K562 (cell line): ENCODE data around the gene RNF181. TPM values are rescaled to one million over a fixed set of nuclear protein-coding genes. Genes with fewer than 3 reads are reported as not detected.

Experiments used
- ATF6 ChIP-seq: sonication (generic); formaldehyde crosslinking; IDR thresholded peaks from 2 replicates; pipeline ENCODE4 v1.4.0; 2020; ENCODE audit warnings: mild to moderate bottlenecking, missing genetic modification reagents
- GABPA ChIP-seq: fragments of 200-800 bp; sonication (Bioruptor generic); conservative IDR thresholded peaks from 2 replicates; pipeline ENCODE4 v1.6.1; 2016; ENCODE audit warnings: low read depth, missing genetic modification characterization, missing compliant biosample characterization
- RAD21 ChIP-seq, 2 experiments: fragments of 250-450 bp in 1 of 2; fragments of 450-650 bp in 1 of 2; sonication (Bioruptor Pico) in 1 of 2; formaldehyde crosslinking in 1 of 2; IDR thresholded peaks in 1 of 2; conservative IDR thresholded peaks in 1 of 2; 2 replicates each; pipeline versions ENCODE4 v1.4.0 to v1.8.0; 2020 to 2022; ENCODE audit warnings: mild to moderate bottlenecking in 2 of 2, moderate library complexity in 1 of 2
- RFX1 ChIP-seq: fragments of 450-650 bp; IDR thresholded peaks from 2 replicates; pipeline ENCODE4 v1.6.1; 2016; ENCODE audit warnings: mild to moderate bottlenecking, moderate library complexity
- SNIP1 ChIP-seq: fragments of 450-650 bp; IDR thresholded peaks from 2 replicates; pipeline ENCODE4 v1.7.1; 2017; ENCODE audit warnings: low read depth, mild to moderate bottlenecking
- SRF ChIP-seq, 2 experiments: fragments of 250-450, 450-650 bp in 1 of 2; sonication (Bioruptor Pico) in 1 of 2; sonication (generic) in 1 of 2; formaldehyde crosslinking; IDR thresholded peaks; 2 replicates each; pipeline versions ENCODE4 v1.5.0 to v1.5.1; 2020 to 2022; ENCODE audit warnings: mild to moderate bottlenecking in 1 of 2, missing genetic modification reagents in 1 of 2
- STAT5B ChIP-seq: fragments of 250-450 bp; sonication (Bioruptor Pico); IDR thresholded peaks from 2 replicates; pipeline ENCODE4 v1.8.0; 2021; ENCODE audit warnings: mild to moderate bottlenecking, inconsistent platforms
- TEAD1 ChIP-seq, 2 experiments: fragments of 450-650 bp in 1 of 2; sonication (generic) in 1 of 2; formaldehyde crosslinking; IDR thresholded peaks; 2 replicates each; pipeline versions ENCODE4 v1.4.0 to v1.8.0; 2020 to 2022; ENCODE audit warnings: mild to moderate bottlenecking in 2 of 2, missing genetic modification reagents in 1 of 2
- TOE1 ChIP-seq, 2 experiments: fragments of 450-650 bp in 1 of 2; sonication (generic) in 1 of 2; formaldehyde crosslinking in 1 of 2; IDR thresholded peaks; 2 replicates each; pipeline versions ENCODE4 v1.7.1 to v1.8.0; 2016 to 2022; ENCODE audit warnings: borderline replicate concordance in 2 of 2, mild to moderate bottlenecking in 2 of 2, antibody characterized with exemption in 1 of 2, inconsistent platforms in 1 of 2, low read depth in 1 of 2, missing genetic modification reagents in 1 of 2, moderate library complexity in 1 of 2
- ZBTB40 ChIP-seq, 2 experiments: fragments of 450-650 bp in 1 of 2; sonication (generic) in 1 of 2; formaldehyde crosslinking in 1 of 2; IDR thresholded peaks; 2 replicates each; pipeline versions ENCODE4 v1.7.1 to v1.9.0; 2016 to 2022; ENCODE audit warnings: inconsistent platforms in 1 of 2, mild to moderate bottlenecking in 1 of 2, missing genetic modification reagents in 1 of 2
- ZNF586 ChIP-seq: fragments of 450-650 bp; formaldehyde crosslinking; conservative IDR thresholded peaks from 2 replicates; pipeline ENCODE4 v1.4.0; 2020; ENCODE audit warnings: mild to moderate bottlenecking, moderate library complexity
- ZSCAN32 ChIP-seq: fragments of 450-650 bp; formaldehyde crosslinking; IDR thresholded peaks from 2 replicates; pipeline ENCODE4 v1.4.0; 2020; ENCODE audit warnings: mild to moderate bottlenecking, moderate library complexity
- polyA plus RNA-seq, 8 experiments: library from polyadenylated mRNA; depleted of rRNA in 4 of 8; stranded (reverse) in 5 of 8; unstranded in 3 of 8; fragments of >200 nt; fragmentation: Nextera tagmentation in 2 of 8; fragmentation: Illumina TruSeq in 1 of 8; extraction: Ambion mirVana in 2 of 8; extraction: Trizol in 1 of 8; gene quantifications; 2 replicates each; pipeline versions ENCODE4 v1.2.1 to v1.2.3, GENCODE V29; 2011 to 2014; ENCODE audit warnings: inconsistent platforms in 1 of 8, missing spikeins in 1 of 8
- total RNA-seq, 7 experiments: library from RNA; depleted of rRNA in 6 of 7; stranded (reverse); fragments of >200 nt in 6 of 7; fragmentation: Illumina TruSeq in 2 of 7; extraction: Trizol in 2 of 7; gene quantifications; 2 replicates each; pipeline versions ENCODE4 v1.2.1 to v1.2.3, GENCODE V29; 2011 to 2021; ENCODE audit warnings: low replicate concordance in 1 of 7
- TF ChIP-seq, protein P1 (sequence below): sonication (generic); formaldehyde crosslinking; IDR thresholded peaks from 2 replicates; pipeline ENCODE4 v1.9.0; 2022; ENCODE audit warnings: mild to moderate bottlenecking, missing genetic modification reagents

The RNF181 gene
- total and polyA plus RNA-seq, 9 of the 15 experiments (the other 6 are each of a cell fraction or from before 2014, with no cell fraction given) = 139 to 492 (median 253) TPM

DNA sequence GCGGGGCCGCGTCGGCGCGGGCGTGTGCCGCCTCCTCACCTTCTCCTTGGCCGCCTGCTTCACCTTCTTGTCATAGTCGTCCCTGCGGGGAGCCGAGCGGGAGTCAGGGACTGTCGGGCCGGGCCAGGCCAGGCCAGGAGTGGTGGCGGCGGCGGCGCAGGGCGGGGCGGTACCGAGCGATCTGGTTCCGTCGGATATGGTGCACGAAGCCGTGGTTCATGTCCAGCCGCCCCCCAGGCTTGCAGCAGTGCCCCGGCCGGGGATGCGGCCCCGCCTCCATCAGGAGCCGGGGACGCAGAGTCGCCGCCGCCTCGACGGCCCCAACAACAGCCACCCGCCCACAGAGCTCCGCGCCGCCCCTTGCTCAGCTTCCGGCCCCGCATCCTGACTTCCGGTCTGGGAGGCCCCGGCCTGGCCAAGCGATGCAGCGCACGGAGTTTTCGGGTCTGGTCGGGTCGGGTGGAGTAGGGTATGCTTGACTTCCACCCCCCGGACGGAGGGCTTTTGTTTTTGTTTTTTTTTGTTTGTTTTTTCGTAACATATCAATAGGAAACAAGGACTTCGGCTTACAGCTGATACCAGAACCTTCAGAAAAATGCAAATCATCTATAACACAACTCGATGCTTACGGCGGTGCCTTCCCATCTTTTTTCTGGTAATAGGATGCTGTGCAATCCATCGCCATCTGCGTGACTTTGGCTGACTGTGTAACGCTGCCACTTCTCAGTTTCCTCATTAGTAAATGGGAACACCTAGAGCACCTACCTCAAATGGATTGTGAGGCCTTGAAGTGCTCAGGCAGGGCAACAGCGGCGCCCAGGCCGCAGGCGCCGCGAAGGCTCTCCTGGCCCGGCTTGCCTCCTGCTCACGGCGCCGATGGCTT is 16.4 kb downstream of the RNF181 start, which contains the start of gene C2orf68 (continued):
- TF ChIP-seq RAD21 (CRISPR knock-in tag; conservative IDR thresholded peaks at IDR 0.05 in 1 of 2, IDR thresholded peaks at IDR 0.05 in 1 of 2) (no peak), ZSCAN32 (CRISPR knock-in tag) (no peak), RFX1 (no peak), STAT5B (CRISPR knock-in tag) (no peak), ATF6 (CRISPR knock-in tag) (no peak; the same call in 1 of the 2 replicates), ZBTB40 (IDR thresholded peaks at IDR 0.05) (peak; percentile 96), ZBTB40 (CRISPR knock-in tag; IDR thresholded peaks at IDR 0.05) (no peak), GABPA (peak; percentile 98), SNIP1 (no peak), TEAD1 (CRISPR knock-in tag; IDR thresholded peaks at IDR 0.05) (no peak), SRF (CRISPR knock-in tag; IDR thresholded peaks at IDR 0.05) (peak in 1 of 2 experiments; percentile 61; a peak in 2 of 4 replicates), TOE1 (IDR thresholded peaks at IDR 0.05; ENCODE audit: borderline replicate concordance) (peak; percentile 43; the same call in 1 of the 2 replicates), TOE1 (CRISPR knock-in tag; IDR thresholded peaks at IDR 0.05; ENCODE audit: borderline replicate concordance, low read depth) (no peak), ZNF586 (CRISPR knock-in tag) (no peak)
- TF ChIP-seq, protein P1, sequence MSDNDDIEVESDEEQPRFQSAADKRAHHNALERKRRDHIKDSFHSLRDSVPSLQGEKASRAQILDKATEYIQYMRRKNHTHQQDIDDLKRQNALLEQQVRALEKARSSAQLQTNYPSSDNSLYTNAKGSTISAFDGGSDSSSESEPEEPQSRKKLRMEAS (CRISPR knock-in tag) = 0 out of 2 replicates have a peak, but pooled peaks have one; percentile 15
